Liver (tissue), 9 donors: ENCODE data around the gene ARHGAP29. TPM values are rescaled to one million over a fixed set of nuclear protein-coding genes. Genes with fewer than 3 reads are reported as not detected.

Source experiments
- DNase-seq: peaks from one replicate; pipeline ENCODE4 v3.0.0-alpha.2; 2017; ENCODE audit warnings: low spot score
- H3K27ac ChIP-seq, 2 donors: one replicate each; pipeline ENCODE4 v1.7.0; 2013; ENCODE audit warnings: inconsistent platforms in 2 of 2, low read length in 2 of 2, control low read depth in 1 of 2, low read depth in 1 of 2, mild to moderate bottlenecking in 1 of 2
- H3K27me3 ChIP-seq, 4 donors: one replicate each; pipeline versions ENCODE4 v1.6.1 to v1.7.0; 2013; ENCODE audit warnings: low read length in 3 of 4, inconsistent platforms in 1 of 4, mild to moderate bottlenecking in 1 of 4, moderate library complexity in 1 of 4; ENCODE audit not compliant: control insufficient read depth in 4 of 4, insufficient read depth in 4 of 4
- H3K36me3 ChIP-seq, 4 donors: one replicate each; pipeline versions ENCODE4 v1.6.1 to v1.7.0; 2013; ENCODE audit warnings: low read length in 3 of 4, mild to moderate bottlenecking in 3 of 4, low read depth in 1 of 4, moderate library complexity in 1 of 4; ENCODE audit not compliant: control insufficient read depth in 4 of 4, insufficient read depth in 3 of 4
- H3K4me1 ChIP-seq, 4 donors: one replicate each; pipeline versions ENCODE4 v1.6.1 to v1.7.0; 2013; ENCODE audit warnings: low read length in 3 of 4, mild to moderate bottlenecking in 3 of 4, moderate library complexity in 1 of 4; ENCODE audit not compliant: control insufficient read depth in 4 of 4, insufficient read depth in 4 of 4
- H3K4me3 ChIP-seq, 3 donors: one replicate each; pipeline versions ENCODE4 v1.6.1 to v1.7.0; 2013; ENCODE audit warnings: low read length in 3 of 3, control low read depth in 1 of 3, low read depth in 1 of 3, mild to moderate bottlenecking in 1 of 3
- H3K9ac ChIP-seq, 2 donors: one replicate each; pipeline ENCODE4 v1.7.0; 2013; ENCODE audit warnings: low read length in 2 of 2, mild to moderate bottlenecking in 2 of 2, moderate library complexity in 2 of 2, control low read depth in 1 of 2, low read depth in 1 of 2
- H3K9me3 ChIP-seq, 4 donors: one replicate each; pipeline versions ENCODE4 v1.6.1 to v1.7.0; 2013; ENCODE audit warnings: low read length in 3 of 4; ENCODE audit not compliant: control insufficient read depth in 4 of 4
- EGR1 ChIP-seq, 2 donors: IDR thresholded peaks; 2 replicates each; pipeline ENCODE4 v1.6.1; 2016 to 2018; ENCODE audit warnings: antibody characterized with exemption in 2 of 2, low read depth in 2 of 2
- FOXA1 ChIP-seq: IDR thresholded peaks from 2 replicates; pipeline ENCODE4 v1.6.1; 2016; ENCODE audit warnings: antibody characterized with exemption
- FOXA2 ChIP-seq: IDR thresholded peaks from 2 replicates; pipeline ENCODE4 v1.6.1; 2016; ENCODE audit warnings: antibody characterized with exemption
- HNF4A ChIP-seq, 2 donors: conservative IDR thresholded peaks; 2 replicates each; pipeline ENCODE4 v1.6.1; 2016; ENCODE audit warnings: antibody characterized with exemption in 2 of 2, mild to moderate bottlenecking in 2 of 2
- HNF4G ChIP-seq: IDR thresholded peaks from 2 replicates; pipeline ENCODE4 v1.6.1; 2016; ENCODE audit warnings: antibody characterized with exemption
- JUND ChIP-seq, 2 donors: IDR thresholded peaks; 2 replicates each; pipeline ENCODE4 v1.6.1; 2016; ENCODE audit warnings: antibody characterized with exemption in 2 of 2
- NR2F2 ChIP-seq: IDR thresholded peaks from 2 replicates; pipeline ENCODE4 v1.6.1; 2016; ENCODE audit warnings: antibody characterized with exemption
- RAD21 ChIP-seq, 2 donors: IDR thresholded peaks; 2 replicates each; pipeline ENCODE4 v1.6.1; 2016; ENCODE audit warnings: antibody characterized with exemption in 2 of 2, mild to moderate bottlenecking in 2 of 2
- RXRA ChIP-seq, 2 donors: IDR thresholded peaks; 2 replicates each; pipeline ENCODE4 v1.6.1; 2017 to 2018; ENCODE audit warnings: antibody characterized with exemption in 2 of 2, mild to moderate bottlenecking in 1 of 2
- SP1 ChIP-seq: IDR thresholded peaks from 2 replicates; pipeline ENCODE4 v1.6.1; 2018; ENCODE audit warnings: antibody characterized with exemption, mild to moderate bottlenecking
- TAF1 ChIP-seq: conservative IDR thresholded peaks from 2 replicates; pipeline ENCODE4 v1.6.1; 2016; ENCODE audit warnings: antibody characterized with exemption, mild to moderate bottlenecking
- YY1 ChIP-seq: IDR thresholded peaks from 2 replicates; pipeline ENCODE4 v1.6.1; 2016; ENCODE audit warnings: antibody characterized with exemption, mild to moderate bottlenecking
- WGBS: extraction: QIAGEN DNeasy Blood & Tissue Kit; methylation state at CpG from one replicate; pipeline ENCODE4 v1.1.7; 2013; 5-methylcytosine and 5-hydroxymethylcytosine counted together
- polyA plus RNA-seq, 2 donors: library from polyadenylated mRNA; stranded (reverse) in 1 of 2; unstranded in 1 of 2; fragments of 200-250 nt in 1 of 2; fragments of >200 nt in 1 of 2; fragmentation: Nextera tagmentation in 1 of 2; extraction: Ambion mirVana in 1 of 2; gene quantifications; one replicate each; pipeline versions ENCODE4 v1.2.1 to v1.2.3, GENCODE V29; 2013 to 2015
- total RNA-seq, 2 donors: library from RNA; depleted of rRNA; stranded (reverse); fragments of >200 nt; gene quantifications; one replicate each; pipeline ENCODE4 v1.2.3, GENCODE V29; 2014
- TF ChIP-seq, protein P1 (sequence below): IDR thresholded peaks from 2 replicates; pipeline ENCODE4 v1.6.1; 2016; ENCODE audit warnings: antibody characterized with exemption
- TF ChIP-seq, protein P2 (sequence below): IDR thresholded peaks from 2 replicates; pipeline ENCODE4 v1.6.1; 2016; ENCODE audit warnings: antibody characterized with exemption
- TF ChIP-seq, protein P3 (sequence below): fragments of 150-350 bp; IDR thresholded peaks from 2 replicates; pipeline ENCODE4 v1.5.1; 2017; ENCODE audit warnings: improper control_type of control experiment, low read depth, low read length; ENCODE audit not compliant: missing input control
- donor health status: healthy.
- donor health status: healthy.
- donor health status: healthy.
- donor health status: healthy.
- donor health status: healthy.

ARHGAP29 gene
- total and polyA plus RNA-seq, 4 donors: 8.3 to 27.7 (median 13.2) TPM

DNA sequence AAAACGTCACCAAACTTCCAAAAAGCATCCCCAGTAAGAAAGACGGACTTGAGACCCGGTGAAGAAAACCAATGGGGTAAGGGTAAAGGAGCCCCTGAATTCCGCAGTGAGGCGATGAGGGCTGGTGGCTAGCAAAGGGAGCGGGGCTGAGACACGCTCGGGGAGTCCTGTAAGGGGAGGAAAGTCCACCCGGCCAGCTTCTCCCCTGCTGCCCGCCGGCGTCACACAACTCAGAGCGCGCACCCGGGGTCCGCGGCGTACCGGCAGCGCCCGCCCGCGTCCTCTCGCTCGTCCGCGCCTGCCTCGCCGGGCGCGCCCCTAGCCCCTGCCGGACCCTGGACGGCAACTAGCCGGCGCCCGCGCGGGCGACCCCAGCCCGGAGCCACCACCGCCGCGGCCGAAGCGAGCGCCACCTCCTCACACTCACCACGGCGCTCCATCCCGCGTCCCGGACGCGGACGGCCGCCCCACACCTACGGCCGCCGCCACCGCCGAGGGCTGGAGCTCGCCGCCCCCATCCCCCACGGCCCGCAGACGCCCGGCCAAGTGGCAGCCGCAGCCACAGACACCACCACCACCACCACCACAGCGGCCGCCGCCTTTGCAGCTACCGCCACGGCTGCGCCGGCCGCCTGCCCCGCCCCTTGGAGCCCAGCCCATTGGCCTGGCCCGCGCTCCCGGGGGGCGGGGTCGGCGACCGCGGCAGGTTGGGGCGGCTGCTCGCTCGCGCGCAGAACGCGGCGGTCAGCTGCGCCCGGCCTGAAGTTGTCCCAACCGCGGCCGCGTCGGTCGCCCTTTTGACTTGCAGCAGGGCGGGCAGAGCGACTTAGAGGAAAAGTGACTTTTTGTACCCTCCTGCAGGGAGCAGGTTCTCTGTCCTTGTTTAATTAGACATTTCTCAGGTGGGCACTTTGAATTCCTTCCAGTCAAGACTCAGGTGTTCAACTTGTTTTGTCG lies 10.0 kb upstream of the ARHGAP29 start:
- Histone ChIP-seq H3K9ac (peak overlapping the region; percentile 72 to 90), H3K36me3 (no peaks in the 10 kb centered on the region), H3K4me3 (peak overlapping the region; percentile 85 to 93 (median 86)), H3K27ac (peak overlapping the region; percentile 82 to 93), H3K4me1 (peaks cover 2 to 18% (median 11%) of the 10 kb centered on the region in 4 donors), H3K9me3 (no peaks in the 10 kb centered on the region), H3K27me3 (no peaks in the 10 kb centered on the region)
- WGBS: under 1% methylated on average over 103 of the region's 103 CpGs
- peak; percentile 80 for DNase-seq
- TF ChIP-seq, protein P1, sequence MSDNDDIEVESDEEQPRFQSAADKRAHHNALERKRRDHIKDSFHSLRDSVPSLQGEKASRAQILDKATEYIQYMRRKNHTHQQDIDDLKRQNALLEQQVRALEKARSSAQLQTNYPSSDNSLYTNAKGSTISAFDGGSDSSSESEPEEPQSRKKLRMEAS: no peak
- no peak for TF ChIP-seq TAF1
- TF ChIP-seq NR2F2: no peak
- TF ChIP-seq EGR1 (IDR thresholded peaks at IDR 0.05; ENCODE audit: low read depth in 2 of 2): no peak
- TF ChIP-seq SP1: no peak
- peak in 1 of 2 donors; percentile 16 for TF ChIP-seq RAD21 (IDR thresholded peaks at IDR 0.05)
- TF ChIP-seq HNF4G: no peak
- TF ChIP-seq, protein P2, sequence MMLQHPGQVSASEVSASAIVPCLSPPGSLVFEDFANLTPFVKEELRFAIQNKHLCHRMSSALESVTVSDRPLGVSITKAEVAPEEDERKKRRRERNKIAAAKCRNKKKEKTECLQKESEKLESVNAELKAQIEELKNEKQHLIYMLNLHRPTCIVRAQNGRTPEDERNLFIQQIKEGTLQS: no peak
- TF ChIP-seq, protein P3, sequence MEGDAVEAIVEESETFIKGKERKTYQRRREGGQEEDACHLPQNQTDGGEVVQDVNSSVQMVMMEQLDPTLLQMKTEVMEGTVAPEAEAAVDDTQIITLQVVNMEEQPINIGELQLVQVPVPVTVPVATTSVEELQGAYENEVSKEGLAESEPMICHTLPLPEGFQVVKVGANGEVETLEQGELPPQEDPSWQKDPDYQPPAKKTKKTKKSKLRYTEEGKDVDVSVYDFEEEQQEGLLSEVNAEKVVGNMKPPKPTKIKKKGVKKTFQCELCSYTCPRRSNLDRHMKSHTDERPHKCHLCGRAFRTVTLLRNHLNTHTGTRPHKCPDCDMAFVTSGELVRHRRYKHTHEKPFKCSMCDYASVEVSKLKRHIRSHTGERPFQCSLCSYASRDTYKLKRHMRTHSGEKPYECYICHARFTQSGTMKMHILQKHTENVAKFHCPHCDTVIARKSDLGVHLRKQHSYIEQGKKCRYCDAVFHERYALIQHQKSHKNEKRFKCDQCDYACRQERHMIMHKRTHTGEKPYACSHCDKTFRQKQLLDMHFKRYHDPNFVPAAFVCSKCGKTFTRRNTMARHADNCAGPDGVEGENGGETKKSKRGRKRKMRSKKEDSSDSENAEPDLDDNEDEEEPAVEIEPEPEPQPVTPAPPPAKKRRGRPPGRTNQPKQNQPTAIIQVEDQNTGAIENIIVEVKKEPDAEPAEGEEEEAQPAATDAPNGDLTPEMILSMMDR: no peak
- TF ChIP-seq HNF4A (conservative IDR thresholded peaks at IDR 0.05): peak in 1 of 2 donors; percentile 13

DNA sequence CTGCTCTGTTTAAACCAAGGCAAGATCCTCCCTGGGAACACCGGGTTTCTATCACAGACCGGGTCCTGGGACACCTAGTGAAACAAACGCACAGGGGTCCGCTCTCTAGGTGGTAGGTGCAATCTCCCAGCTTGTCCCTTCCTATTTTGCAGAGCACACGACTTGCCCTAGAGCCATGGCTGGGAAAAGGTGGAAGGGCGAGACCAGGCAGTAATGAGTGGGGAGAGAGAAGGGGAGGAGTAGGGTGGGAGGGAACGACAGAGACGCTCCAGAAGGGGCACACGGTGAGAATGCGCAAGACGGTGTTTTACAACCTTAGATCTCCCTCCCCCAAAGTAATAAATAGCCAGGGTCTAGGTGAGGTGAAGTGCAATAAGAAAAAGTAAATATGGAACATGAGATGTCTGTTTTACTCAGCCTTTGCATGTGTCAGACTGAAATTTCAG lies 9.3 kb upstream of the ARHGAP29 start:
- TF ChIP-seq, protein P3: no peak
- TF ChIP-seq RAD21 (IDR thresholded peaks at IDR 0.05) (peak in 1 of 2 donors; percentile 9), JUND (IDR thresholded peaks at IDR 0.05) (no peak), YY1 (peak; percentile 3), FOXA2 (no peak), FOXA1 (no peak), RXRA (IDR thresholded peaks at IDR 0.05) (peak in 1 of 2 donors; percentile 5), SP1 (no peak)
- TF ChIP-seq, protein P2: no peak
- peak overlapping the region; percentile 82 to 93 for H3K27ac ChIP-seq
- peak overlapping the region; percentile 85 to 93 (median 86) for H3K4me3 ChIP-seq
- 6% methylated on average over 11 of the region's 11 CpGs for WGBS
- H3K4me1 ChIP-seq: peaks cover 2 to 18% (median 11%) of the 10 kb centered on the region in 4 donors
- H3K27me3 ChIP-seq: no peaks in the 10 kb centered on the region
- peak overlapping the region; percentile 72 to 82 for H3K9ac ChIP-seq
- no peak for DNase-seq
- H3K36me3 ChIP-seq: no peaks in the 10 kb centered on the region
- H3K9me3 ChIP-seq: no peaks in the 10 kb centered on the region
